Loucy (cell line): ENCODE measurements around the gene NAT14.

ENCODE experiments used
- EZH2phosphoT487 ChIP-seq: fragments of 200-600 bp; IDR thresholded peaks from 2 replicates; pipeline ENCODE4 v1.6.1; 2018; ENCODE audit warnings: antibody characterized with exemption, mild to moderate bottlenecking, moderate library complexity, borderline replicate concordance
- TF ChIP-seq, protein P1 (sequence below): fragments of 200-600 bp; sonication (generic); conservative IDR thresholded peaks from 2 replicates; pipeline ENCODE4 v1.5.1; 2014; ENCODE audit warnings: mild to moderate bottlenecking, antibody characterized with exemption, low read length

DNA sequence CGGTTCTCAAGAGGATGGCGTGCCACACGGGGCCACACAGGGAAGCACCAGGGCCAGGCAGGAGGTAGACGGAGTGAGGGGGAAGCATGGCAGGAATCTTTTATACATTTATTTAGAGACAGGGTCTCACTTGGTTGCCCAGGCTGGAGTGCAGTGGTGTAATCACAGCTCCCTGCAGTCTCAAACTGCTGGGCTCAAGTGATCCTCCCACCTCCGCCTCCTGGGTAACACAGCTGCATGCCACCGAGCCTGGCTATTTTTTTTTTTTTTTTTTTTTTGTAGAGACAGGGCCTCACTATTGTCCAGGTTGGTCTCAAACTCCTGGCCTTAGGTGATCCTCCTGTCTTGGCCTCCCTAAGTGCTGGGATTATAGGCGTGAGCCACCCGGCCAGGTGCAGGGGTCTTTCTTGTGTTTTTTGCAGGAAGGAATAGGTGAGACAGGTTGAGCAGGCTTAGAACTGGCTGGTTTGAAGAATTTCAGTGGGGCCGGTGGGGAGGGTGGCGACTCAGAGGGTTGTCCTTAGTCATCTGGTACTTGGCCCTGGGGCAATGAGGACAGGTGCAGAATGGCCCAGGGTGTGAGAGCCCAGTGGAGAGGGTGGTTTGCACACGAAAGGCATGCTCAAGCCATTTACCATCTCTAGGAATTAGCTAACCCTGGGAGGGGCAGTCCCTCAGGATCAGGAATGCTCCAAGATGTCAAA, 10.8 kb downstream of the NAT14 start:
- TF ChIP-seq, protein P1, sequence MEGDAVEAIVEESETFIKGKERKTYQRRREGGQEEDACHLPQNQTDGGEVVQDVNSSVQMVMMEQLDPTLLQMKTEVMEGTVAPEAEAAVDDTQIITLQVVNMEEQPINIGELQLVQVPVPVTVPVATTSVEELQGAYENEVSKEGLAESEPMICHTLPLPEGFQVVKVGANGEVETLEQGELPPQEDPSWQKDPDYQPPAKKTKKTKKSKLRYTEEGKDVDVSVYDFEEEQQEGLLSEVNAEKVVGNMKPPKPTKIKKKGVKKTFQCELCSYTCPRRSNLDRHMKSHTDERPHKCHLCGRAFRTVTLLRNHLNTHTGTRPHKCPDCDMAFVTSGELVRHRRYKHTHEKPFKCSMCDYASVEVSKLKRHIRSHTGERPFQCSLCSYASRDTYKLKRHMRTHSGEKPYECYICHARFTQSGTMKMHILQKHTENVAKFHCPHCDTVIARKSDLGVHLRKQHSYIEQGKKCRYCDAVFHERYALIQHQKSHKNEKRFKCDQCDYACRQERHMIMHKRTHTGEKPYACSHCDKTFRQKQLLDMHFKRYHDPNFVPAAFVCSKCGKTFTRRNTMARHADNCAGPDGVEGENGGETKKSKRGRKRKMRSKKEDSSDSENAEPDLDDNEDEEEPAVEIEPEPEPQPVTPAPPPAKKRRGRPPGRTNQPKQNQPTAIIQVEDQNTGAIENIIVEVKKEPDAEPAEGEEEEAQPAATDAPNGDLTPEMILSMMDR, result no peak
- TF ChIP-seq EZH2phosphoT487, result no peak
